Nephron (organoid): ENCODE results near the gene PCBP3.

ENCODE experiments used
- H3K27ac Mint-ChIP-seq, 3 experiments: 2 replicates each; pipeline ENCODE4 v1.8.0; 2020; ENCODE audit warnings: mixed read lengths in 3 of 3, mild to moderate bottlenecking in 2 of 3, moderate library complexity in 1 of 3
- H3K27me3 Mint-ChIP-seq: 2 replicates; pipeline ENCODE4 v1.8.0; 2021; ENCODE audit warnings: low read depth, mild to moderate bottlenecking, moderate library complexity, mixed read lengths
- H3K36me3 Mint-ChIP-seq: 2 replicates; pipeline ENCODE4 v1.8.0; 2020; ENCODE audit warnings: low read depth, mixed read lengths
- H3K4me1 Mint-ChIP-seq: 2 replicates; pipeline ENCODE4 v1.8.0; 2020; ENCODE audit warnings: mixed read lengths
- H3K4me3 Mint-ChIP-seq, 3 experiments: 2 replicates each; pipeline ENCODE4 v1.8.0; 2020; ENCODE audit warnings: mild to moderate bottlenecking in 3 of 3, mixed read lengths in 3 of 3, moderate library complexity in 2 of 3
- H3K9me3 Mint-ChIP-seq: 2 replicates; pipeline ENCODE4 v1.8.0; 2020; ENCODE audit warnings: mixed read lengths
- TF ChIP-seq, protein P1 (sequence below), 3 experiments: fragments of 200-600 bp; sonication (generic); IDR thresholded peaks; one replicate each; pipeline ENCODE4 v1.5.0; 2021; ENCODE audit warnings: antibody characterized with exemption in 3 of 3; ENCODE audit not compliant: unreplicated experiment in 3 of 3

The PCBP3 gene

DNA sequence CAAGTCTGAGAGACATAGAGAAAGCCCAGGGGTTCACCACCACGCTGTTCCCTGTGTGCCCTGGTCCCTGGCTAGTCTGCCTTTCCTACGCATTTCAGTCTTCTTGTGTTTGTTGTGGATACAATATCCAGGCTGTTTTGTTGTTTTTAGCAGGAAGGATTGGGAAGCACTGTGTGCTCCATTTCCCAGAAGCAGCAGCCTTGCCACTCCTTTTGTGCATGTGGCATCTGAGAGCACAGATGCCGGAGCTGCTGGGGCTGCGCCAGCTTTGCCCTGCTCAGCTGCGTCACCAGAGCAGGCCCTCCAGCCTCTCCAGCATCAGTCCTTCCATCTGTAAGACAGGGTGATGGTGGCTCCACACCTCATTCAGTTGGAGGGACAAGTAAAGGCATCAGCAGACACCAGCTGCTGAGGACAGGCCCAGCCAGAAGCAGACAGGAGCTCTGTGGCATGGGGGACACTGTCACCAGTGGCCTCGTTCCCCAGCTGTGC, 243.6 kb downstream of the PCBP3 start:
- Mint-ChIP-seq H3K4me1 (peaks cover 66% of the 10 kb centered on the region), H3K27me3 (peaks cover 23% of the 10 kb centered on the region), H3K4me3 (no peak overlapping the region), H3K36me3 (no peaks in the 10 kb centered on the region), H3K27ac (peak overlapping the region in 1 of 3 experiments; percentile 17), H3K9me3 (no peaks in the 10 kb centered on the region)
- TF ChIP-seq, protein P1, sequence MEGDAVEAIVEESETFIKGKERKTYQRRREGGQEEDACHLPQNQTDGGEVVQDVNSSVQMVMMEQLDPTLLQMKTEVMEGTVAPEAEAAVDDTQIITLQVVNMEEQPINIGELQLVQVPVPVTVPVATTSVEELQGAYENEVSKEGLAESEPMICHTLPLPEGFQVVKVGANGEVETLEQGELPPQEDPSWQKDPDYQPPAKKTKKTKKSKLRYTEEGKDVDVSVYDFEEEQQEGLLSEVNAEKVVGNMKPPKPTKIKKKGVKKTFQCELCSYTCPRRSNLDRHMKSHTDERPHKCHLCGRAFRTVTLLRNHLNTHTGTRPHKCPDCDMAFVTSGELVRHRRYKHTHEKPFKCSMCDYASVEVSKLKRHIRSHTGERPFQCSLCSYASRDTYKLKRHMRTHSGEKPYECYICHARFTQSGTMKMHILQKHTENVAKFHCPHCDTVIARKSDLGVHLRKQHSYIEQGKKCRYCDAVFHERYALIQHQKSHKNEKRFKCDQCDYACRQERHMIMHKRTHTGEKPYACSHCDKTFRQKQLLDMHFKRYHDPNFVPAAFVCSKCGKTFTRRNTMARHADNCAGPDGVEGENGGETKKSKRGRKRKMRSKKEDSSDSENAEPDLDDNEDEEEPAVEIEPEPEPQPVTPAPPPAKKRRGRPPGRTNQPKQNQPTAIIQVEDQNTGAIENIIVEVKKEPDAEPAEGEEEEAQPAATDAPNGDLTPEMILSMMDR (IDR thresholded peaks at IDR 0.05; ENCODE audit: unreplicated experiment in 3 of 3): no peak

GRCh38 chr21:45887788-45888187, 244.3 kb downstream of the PCBP3 start:
- peak overlapping the region in 1 of 3 experiments; percentile 17 for H3K27ac Mint-ChIP-seq
- no peaks in the 10 kb centered on the region for H3K9me3 Mint-ChIP-seq
- H3K27me3 Mint-ChIP-seq: peaks cover 19% of the 10 kb centered on the region
- H3K4me3 Mint-ChIP-seq: no peak overlapping the region
- peaks cover 59% of the 10 kb centered on the region for H3K4me1 Mint-ChIP-seq
- no peaks in the 10 kb centered on the region for H3K36me3 Mint-ChIP-seq
- TF ChIP-seq, protein P1 (IDR thresholded peaks at IDR 0.05; ENCODE audit: unreplicated experiment in 3 of 3): no peak

- peaks cover 19% of the 10 kb centered on the region for H3K27me3 Mint-ChIP-seq
- TF ChIP-seq, protein P1 (IDR thresholded peaks at IDR 0.05; ENCODE audit: unreplicated experiment in 3 of 3): no peak
- H3K27ac Mint-ChIP-seq: peak overlapping the region in 1 of 3 experiments; percentile 2
- no peaks in the 10 kb centered on the region for H3K9me3 Mint-ChIP-seq
- no peak overlapping the region for H3K4me3 Mint-ChIP-seq
- no peaks in the 10 kb centered on the region for H3K36me3 Mint-ChIP-seq
- peaks cover 52% of the 10 kb centered on the region for H3K4me1 Mint-ChIP-seq
Measured at GRCh38 chr21:45888386-45889009, 245.0 kb downstream of the PCBP3 start.

GRCh38 chr21:45889256-45889655, 245.7 kb downstream of the PCBP3 start:
- Mint-ChIP-seq H3K27ac (no peak overlapping the region), H3K36me3 (no peaks in the 10 kb centered on the region), H3K4me3 (no peak overlapping the region), H3K27me3 (peaks cover 18% of the 10 kb centered on the region), H3K4me1 (peaks cover 53% of the 10 kb centered on the region), H3K9me3 (no peaks in the 10 kb centered on the region)
- TF ChIP-seq, protein P1 (IDR thresholded peaks at IDR 0.05; ENCODE audit: unreplicated experiment in 3 of 3): no peak

DNA sequence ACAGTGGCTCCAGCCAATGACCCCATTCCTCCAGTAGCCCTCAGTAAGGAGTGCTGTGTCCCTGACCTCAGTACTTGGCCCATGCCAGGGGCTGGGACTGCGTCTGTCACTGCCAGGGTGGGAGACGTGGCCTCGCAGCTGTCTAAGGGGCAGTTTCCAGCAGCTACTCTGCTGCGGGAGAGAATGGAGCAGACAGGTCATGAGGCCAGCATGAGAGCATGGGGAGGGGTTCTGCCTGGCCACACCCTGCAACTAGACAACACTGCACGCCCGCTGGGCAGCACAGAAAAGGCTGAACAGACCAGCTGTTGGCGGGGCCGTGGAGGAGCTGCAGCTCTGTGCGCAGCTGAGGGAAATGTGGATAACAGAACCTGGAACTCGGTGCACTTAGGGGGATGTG, 246.4 kb downstream of the PCBP3 start:
- peak overlapping the region in 1 of 3 experiments; percentile 9 for H3K27ac Mint-ChIP-seq
- H3K27me3 Mint-ChIP-seq: peaks cover 19% of the 10 kb centered on the region
- TF ChIP-seq, protein P1 (IDR thresholded peaks at IDR 0.05; ENCODE audit: unreplicated experiment in 3 of 3): no peak
- no peak overlapping the region for H3K4me3 Mint-ChIP-seq
- no peaks in the 10 kb centered on the region for H3K36me3 Mint-ChIP-seq
- no peaks in the 10 kb centered on the region for H3K9me3 Mint-ChIP-seq
- H3K4me1 Mint-ChIP-seq: peaks cover 56% of the 10 kb centered on the region
